ENCODE results near the gene CGNL1.
A peak's percentile ranks its signal among the peaks of the same experiment; 100 is the strongest.

Gene CGNL1

DNA sequence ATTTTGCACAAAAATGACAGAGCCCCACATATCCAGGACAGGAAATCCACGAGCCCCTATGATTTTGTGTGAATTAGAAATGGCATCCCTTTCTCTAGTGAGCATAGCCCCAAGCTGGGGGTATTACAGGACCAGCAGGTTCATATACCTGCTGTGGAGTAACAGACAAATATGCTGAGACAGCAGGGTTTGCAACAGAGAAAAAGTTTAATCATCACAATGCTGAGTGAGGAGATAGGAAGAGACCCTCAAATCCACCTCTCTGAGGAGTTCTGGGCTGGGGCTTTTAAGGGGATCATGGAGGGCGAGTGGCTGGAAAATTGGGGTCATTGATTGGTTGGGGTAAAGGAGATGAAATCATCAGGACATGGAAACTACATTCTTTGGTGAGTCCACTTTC, 207.0 kb downstream of the CGNL1 start:
- DNase-seq, result no peak

DNA sequence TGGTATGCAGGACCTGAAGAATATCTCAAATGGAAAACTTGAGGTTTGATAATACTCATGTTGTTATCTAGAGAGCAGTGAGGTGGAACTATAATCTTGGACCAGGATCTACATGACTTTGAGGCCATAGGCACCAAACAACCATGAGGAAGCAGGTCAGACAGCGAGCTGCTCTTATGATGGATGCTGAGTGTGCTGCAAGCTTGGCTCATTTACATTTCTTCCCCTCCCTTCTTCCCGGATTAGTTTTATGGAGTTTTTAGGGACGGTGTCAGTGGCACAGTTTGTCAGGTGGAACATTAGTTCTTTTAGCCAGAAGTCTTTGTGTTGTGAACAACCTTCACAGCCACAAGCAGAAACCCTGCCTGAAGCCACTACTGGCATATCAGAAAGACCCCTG, 207.4 kb downstream of the CGNL1 start:
- no peak for DNase-seq

- DNase-seq, result no peak
Observed at GRCh38 chr15:57586661-57587424, 210.5 kb downstream of the CGNL1 start.

GRCh38 chr15:57589281-57589680, 213.0 kb downstream of the CGNL1 start:
- DNase-seq, result no peak

GRCh38 chr15:57589754-57590153, 213.4 kb downstream of the CGNL1 start:
- DNase-seq, result no peak

- no peak for DNase-seq
Observed at GRCh38 chr15:57591237-57591821, 215.0 kb downstream of the CGNL1 start.

- no peak for DNase-seq
Observed at GRCh38 chr15:57591822-57592367, 215.6 kb downstream of the CGNL1 start, which contains the start of gene MYZAP. Gene MYZAP (plus strand): TSS chr15:57591904. CDS start chr15:57592035, 131 bp downstream.

DNA sequence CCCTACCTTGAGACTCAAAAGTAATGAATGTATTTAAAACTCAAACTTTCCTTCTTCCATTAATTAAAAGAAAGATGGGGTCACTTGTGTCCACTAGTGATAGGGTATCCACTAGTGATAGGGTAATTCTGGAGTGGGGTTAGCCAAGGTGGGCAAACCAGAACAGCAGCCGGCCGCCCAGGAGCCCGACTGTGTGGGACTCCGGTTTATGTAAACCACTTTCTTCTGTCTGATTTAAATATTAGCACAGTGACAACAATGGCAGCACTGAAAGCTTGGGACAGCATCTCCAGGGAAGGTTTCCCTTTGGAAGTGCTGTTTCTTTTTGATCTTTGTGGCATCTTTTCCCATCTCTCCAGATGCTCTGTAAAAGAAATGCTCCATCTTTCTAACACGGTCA, 216.1 kb downstream of the CGNL1 start:
- DNase-seq, result peak; percentile 32

DNA sequence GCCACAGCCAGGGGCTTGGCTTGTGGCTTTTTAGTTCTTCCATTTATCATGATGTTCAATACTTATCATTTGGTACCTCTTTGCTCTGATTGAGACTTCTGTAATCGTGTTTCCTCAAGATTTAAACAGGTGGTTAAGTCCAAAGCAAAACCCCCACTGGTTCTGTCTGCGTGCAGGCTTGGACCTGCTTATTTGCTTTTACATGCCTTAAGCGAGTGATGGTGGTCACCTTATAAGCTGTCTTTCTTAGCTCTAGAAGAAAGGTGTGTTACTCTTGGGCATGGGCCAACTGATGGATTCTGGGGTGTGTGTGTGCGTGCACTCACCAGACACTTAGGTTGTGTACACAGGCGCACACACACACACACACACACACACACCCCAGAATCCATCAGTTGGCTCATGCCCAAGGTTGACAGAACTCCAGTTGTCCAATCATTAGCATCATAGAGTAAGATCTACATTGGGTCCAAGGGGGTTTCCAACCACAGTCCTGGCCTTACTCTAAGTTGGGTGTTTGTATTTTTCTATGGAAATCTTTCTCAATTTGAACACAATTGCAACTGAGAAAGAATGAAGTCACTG, 216.6 kb downstream of the CGNL1 start:
- no peak for DNase-seq

DNA sequence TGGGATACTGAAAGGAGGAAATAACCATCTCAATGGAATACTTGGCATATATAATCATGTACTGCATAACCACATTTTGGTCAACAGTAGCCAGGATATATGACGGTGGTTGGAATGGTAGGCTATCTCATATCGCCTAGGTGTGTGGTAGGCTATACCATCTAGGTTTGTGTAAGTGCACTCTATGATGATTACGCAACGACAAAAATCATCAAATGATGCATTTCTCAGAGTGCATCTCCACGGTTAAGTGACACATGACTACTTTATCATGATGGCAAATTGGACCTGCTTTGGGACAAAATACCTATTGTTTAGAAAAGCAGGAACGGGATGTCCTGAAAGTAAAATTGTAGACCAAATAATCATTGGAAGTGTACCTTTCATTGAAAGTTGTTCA, 218.2 kb downstream of the CGNL1 start:
- no peak for DNase-seq

GRCh38 chr15:57595011-57595866, 218.9 kb downstream of the CGNL1 start:
- DNase-seq, result no peak

- no peak for DNase-seq
Observed at GRCh38 chr15:57596301-57596855, 220.1 kb downstream of the CGNL1 start.

- no peak for DNase-seq
Observed at GRCh38 chr15:57596978-57597377, 220.7 kb downstream of the CGNL1 start.

- DNase-seq, result no peak
Observed at GRCh38 chr15:57597431-57597830, 221.1 kb downstream of the CGNL1 start.

GRCh38 chr15:57598346-57598745, 222.0 kb downstream of the CGNL1 start:
- peak; percentile 8 for DNase-seq

DNA sequence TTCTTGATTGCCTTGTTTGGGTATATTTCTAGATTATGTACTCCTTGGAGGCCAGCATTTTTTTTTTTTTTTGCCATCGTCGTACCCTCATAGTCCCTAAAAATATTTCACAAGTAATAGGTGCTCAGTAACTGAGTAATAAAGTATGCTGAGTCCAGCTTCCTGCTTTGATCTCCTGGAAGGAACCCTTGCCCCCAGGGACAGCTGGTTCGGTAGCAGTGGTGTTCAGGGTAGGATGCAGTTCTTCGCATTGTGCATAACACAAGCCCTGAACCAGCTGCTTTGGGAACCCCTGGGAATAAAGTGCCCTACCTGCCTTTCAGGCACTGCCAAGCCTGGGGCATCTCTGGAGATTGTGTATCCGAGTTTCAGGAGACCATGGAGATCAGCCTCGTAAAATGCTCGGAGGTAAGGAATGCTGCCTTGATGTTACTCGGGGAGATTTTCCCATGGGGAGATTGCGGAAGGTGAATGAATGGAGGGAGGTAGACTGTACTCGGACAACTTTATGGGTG, 223.0 kb downstream of the CGNL1 start:
- DNase-seq, result no peak

DNA sequence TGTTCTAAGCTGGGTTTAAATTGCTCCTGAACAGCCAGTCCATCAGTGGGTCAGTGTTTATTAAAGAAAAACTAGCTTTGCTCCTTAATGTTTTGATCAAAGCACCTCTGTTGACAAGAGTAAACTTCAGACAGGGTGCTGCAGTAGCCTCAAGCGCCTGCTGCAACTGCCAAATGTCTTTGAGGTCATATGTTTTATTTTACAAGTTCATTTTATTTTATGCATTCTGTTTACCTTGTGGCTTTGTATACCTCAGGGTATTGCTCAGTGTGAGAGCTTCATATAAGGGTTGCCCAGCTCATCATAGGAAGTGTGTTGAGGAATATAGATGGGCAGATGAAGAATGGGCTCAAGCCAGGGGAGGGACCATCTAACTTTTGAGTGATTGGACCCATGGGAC, 223.9 kb downstream of the CGNL1 start:
- no peak for DNase-seq

Measured in NCI-H526 treated with DMSO at 0.1 percent for 48 hours (cell line).